Activated gamma-delta T cell treated with anti-CD3 and anti-CD28 coated beads, Interleukin-2, amount 50 U/mL, for 16 hours (primary cell): ENCODE data around the gene VGLL4.
"Not testable (repeated sequence)": the region's sequence is repeated elsewhere in the genome, so short reads cannot be mapped to it uniquely, and the experiment has no call there.

Experiments used
- DNase-seq: peaks from one replicate; pipeline ENCODE4 v3.0.0-alpha.2; 2020; ENCODE audit warnings: low read depth

The VGLL4 gene

GRCh38 chr3:11530153-11530721 lies 113.5 kb downstream of the VGLL4 start:
- DNase-seq: no peak

DNA sequence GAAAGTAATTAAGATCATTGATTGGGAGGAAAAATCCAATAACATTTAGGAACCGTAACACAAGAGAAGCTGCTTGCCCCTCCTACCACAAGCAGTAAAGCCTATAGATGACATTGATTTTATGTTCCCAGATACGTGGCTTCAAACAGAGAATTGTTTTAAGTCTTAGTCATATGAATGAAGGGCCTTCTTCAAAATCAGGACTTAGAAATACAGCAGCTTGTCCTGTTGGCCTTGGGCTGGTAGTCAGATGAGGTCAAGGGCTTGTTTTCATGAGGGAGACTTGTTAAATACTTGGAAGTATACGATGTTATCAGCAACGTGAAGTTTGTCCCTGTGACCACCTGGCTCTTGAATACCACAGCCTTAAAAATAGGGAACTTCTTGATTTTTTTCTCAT lies 114.4 kb downstream of the VGLL4 start:
- DNase-seq: no peak

DNA sequence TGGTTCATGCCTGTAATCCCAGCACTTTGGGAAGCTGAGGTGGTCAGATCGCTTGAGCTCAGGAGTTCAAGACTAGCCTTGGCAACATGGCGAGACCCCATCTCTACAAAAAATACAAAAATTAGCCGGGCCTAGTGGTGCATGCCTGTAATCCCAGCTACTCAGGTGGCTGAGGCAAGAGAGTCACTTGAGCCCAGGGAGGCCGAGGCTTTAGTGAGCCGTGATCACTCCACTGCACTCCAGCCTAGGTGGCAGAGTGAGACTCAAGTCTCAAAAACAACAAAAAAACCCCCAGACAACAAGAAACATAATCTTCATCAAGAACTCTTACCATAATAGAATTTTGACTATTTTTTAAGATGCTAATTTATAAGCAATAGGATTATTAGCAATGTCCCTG lies 117.6 kb downstream of the VGLL4 start:
- not testable (repeated sequence) for DNase-seq

DNA sequence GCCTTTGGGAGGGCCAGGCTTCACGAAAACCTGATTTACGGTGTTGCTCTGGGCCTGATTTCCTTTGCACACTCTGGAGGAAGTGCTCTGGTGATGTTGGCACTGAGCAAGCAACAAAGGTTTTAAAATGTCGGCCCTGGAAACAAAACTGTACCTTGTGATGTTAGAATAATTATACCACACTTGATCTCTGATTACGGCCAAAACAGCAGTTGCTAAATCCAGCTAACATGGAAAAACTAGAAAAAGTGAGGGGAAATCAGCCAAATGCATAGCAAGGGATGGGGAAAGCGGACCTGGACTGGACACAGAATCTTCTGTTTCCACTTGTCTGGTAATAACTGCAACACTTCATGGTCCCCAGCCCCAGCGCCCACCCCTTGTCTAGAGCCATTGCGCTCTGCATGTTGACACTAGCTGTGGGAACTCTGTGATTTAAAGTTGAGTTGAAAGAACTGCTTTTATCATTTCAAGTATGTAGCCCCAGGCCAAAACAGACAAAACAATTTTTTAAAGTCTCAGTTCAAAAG lies 120.1 kb downstream of the VGLL4 start:
- no peak for DNase-seq

GRCh38 chr3:11522953-11523571 lies 120.7 kb downstream of the VGLL4 start:
- no peak for DNase-seq

DNA sequence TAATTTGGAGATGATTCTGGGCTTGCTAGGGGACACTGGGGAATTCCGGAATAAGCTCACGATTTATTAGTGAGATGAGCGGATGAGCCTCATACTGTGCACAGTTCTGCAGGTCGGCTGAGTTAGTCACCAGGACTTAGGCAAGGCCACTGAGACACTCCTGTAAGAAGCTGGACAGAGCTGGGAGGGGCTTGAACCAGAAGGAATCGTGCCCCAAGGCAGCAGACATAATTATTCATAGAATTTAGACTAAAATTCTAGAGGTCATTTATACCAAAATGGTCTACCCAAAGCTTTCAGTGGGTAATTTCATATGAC lies 121.4 kb downstream of the VGLL4 start:
- no peak for DNase-seq

DNA sequence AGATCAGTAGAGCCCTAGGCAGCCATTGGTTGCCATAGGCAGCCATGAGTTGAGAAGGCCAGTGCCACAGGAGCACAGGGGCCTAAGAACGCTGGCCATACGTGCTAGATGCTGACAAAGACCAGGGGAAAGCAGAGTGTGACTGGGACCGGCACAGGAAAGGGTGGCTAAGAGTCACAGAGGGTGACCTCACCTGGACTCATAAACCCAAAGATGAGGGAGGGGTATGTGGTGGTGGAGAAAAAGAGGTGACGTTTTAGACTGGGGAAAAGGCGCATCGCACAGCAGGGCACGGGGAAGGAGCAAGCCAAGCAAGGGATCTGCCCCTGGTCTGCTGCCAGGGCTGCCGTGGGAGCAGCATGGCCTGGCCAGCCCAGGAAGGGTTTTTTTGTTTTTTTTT lies 122.5 kb downstream of the VGLL4 start:
- no peak for DNase-seq

DNA sequence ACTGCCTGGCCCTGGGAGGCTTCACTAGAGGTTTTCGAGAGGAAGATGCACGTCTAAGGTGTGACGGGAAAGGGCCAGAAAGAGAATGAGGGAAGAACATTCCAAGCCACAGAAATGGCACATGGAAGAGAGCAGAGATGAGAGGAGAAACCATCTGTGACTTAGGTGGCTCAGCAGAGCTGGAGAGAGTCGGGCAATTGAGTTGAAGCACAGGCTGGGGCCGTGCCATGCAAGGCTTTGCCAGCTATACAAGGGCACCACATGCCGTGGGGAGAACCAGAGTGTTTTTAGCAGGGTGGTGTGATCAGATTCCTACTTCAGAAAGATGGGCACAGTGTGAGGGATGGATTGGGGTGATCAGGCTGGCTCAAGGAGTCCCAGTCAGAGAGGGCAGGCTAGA lies 126.1 kb downstream of the VGLL4 start:
- DNase-seq: no peak

GRCh38 chr3:11514191-11514821 lies 129.4 kb downstream of the VGLL4 start:
- DNase-seq: no peak

- no peak for DNase-seq
These were observed 129.9 kb downstream of the VGLL4 start for GRCh38 chr3:11513817-11514135.

GRCh38 chr3:11513125-11513816 lies 130.4 kb downstream of the VGLL4 start:
- not testable (repeated sequence) for DNase-seq

GRCh38 chr3:11511606-11512005 lies 132.1 kb downstream of the VGLL4 start:
- not testable (repeated sequence) for DNase-seq

DNA sequence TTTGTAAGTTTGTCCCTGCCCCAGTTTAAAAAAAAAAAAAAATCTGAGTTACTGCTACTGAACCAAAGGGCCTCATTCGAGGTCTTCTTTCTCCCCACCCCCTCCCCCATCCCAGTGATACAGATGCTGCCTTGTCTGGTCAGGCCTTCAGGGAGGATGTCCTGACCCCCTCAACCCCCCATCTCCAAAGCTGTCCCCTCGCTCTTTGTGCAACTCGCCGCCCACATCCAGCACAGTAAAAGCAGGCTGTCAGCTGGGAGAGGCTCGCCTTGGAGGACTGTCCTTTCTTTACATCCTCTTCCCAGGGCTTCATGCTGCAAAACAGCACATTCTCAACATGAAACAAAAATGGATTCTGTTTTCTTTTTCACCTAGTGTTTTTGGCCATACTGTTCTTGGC lies 133.4 kb downstream of the VGLL4 start:
- no peak for DNase-seq

- DNase-seq: no peak
These were observed 133.7 kb downstream of the VGLL4 start for GRCh38 chr3:11510001-11510340.

GRCh38 chr3:11509173-11510000 lies 134.3 kb downstream of the VGLL4 start:
- no peak for DNase-seq

- DNase-seq: no peak
These were observed 135.2 kb downstream of the VGLL4 start for GRCh38 chr3:11508346-11509172.

DNA sequence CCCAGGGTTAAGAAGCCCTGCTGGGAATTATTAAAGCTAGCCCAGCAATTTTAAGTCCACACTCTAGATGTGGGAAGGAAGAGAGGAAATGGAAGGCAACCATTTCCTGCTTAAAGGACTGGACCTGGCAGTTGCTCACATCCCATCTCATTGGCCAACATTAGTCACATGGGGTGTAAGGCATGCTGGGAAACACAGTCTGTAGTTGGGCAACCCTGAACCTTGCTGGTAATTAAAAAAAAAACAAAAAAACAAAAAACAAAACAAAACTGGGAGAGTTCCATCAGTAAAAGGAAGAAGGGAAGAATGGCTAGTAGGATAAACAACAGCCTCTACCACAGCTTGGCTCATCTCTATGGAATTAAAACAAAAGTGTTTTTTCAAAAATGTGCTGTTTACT lies 136.0 kb downstream of the VGLL4 start:
- no peak for DNase-seq
